Upper lobe of left lung (tissue), 6 donors: Measurements from ENCODE around the gene AKT1. TPM values are rescaled to one million over a fixed set of nuclear protein-coding genes. Genes with fewer than 3 reads are reported as not detected.

Experiments used
- ATAC-seq, 2 donors: fragments of 200-7000 bp; cut with Tn5 transposase; one replicate each; pipeline ENCODE4 v1.9.1; 2022; ENCODE audit warnings: mild to moderate bottlenecking in 2 of 2, moderate library complexity in 2 of 2; ENCODE audit not compliant: low FRiP score in 2 of 2
- DNase-seq, 2 donors: peaks; one replicate each; pipeline ENCODE4 v3.0.0-alpha.2; 2019 to 2020
- H3K27ac ChIP-seq, 4 donors: fragments of 200-600 bp; sonication (generic); one replicate each; pipeline ENCODE4 v1.5.1; 2016 to 2019
- H3K27me3 ChIP-seq, 4 donors: fragments of 200-600 bp; sonication (generic); one replicate each; pipeline ENCODE4 v1.5.1; 2017 to 2019
- H3K36me3 ChIP-seq, 4 donors: fragments of 200-600 bp; sonication (generic); one replicate each; pipeline ENCODE4 v1.5.1; 2016 to 2019
- H3K4me1 ChIP-seq, 4 donors: fragments of 200-600 bp; sonication (generic); one replicate each; pipeline ENCODE4 v1.5.1; 2018 to 2019
- H3K4me3 ChIP-seq, 4 donors: fragments of 200-600 bp; sonication (generic); one replicate each; pipeline ENCODE4 v1.5.1; 2017 to 2019; ENCODE audit warnings: mild to moderate bottlenecking in 2 of 4, moderate library complexity in 1 of 4
- H3K9me3 ChIP-seq, 4 donors: fragments of 200-600 bp; sonication (generic); one replicate each; pipeline ENCODE4 v1.5.1; 2018 to 2019
- CTCF ChIP-seq, 6 experiments: fragments of 450-650 bp in 4 of 6; fragments of 200-600 bp in 2 of 6; sonication (generic) in 2 of 6; IDR thresholded peaks; one replicate each; pipeline ENCODE4 v1.5.1; 2016 to 2019; ENCODE audit warnings: antibody characterized with exemption in 6 of 6
- EP300 ChIP-seq, 4 donors: sonication (generic); formaldehyde crosslinking; IDR thresholded peaks; one replicate each; pipeline ENCODE4 v1.5.1; 2017; ENCODE audit warnings: antibody characterized with exemption in 4 of 4, control low read depth in 2 of 4
- POLR2A ChIP-seq, 4 donors: fragments of 450-650 bp; IDR thresholded peaks; one replicate each; pipeline ENCODE4 v1.5.1; 2016 to 2017; ENCODE audit warnings: antibody characterized with exemption in 4 of 4, mild to moderate bottlenecking in 2 of 4
- POLR2AphosphoS5 ChIP-seq, 2 donors: sonication (generic); formaldehyde crosslinking; IDR thresholded peaks; one replicate each; pipeline ENCODE4 v1.5.1; 2017; ENCODE audit warnings: antibody characterized with exemption in 2 of 2
- WGBS, 2 donors: methylation state at CpG; one replicate each; pipeline ENCODE4 v1.1.5; 2017 to 2018; 5-methylcytosine and 5-hydroxymethylcytosine counted together
- total RNA-seq, 6 donors: library from RNA; depleted of rRNA in 4 of 6; stranded (reverse); fragments of >200 nt in 4 of 6; gene quantifications; one replicate each; pipeline versions ENCODE4 v1.1.0 to v1.2.1, GENCODE V29; 2016 to 2021
- donor health status: DM: no; HTN: no; CAD: no; lungs with moderate emphysema.
- donor health status: DM: no; HTN: yes; CAD: no; lungs with severe emphysema.

Gene AKT1
- total RNA-seq, 6 donors from 2014 or later = 122 to 283 (median 191) TPM

- DNase-seq (peak in 1 of 2 donors; percentile 55), ATAC-seq (no peak)
- Histone ChIP-seq H3K36me3 (peaks cover 0 to 12% (median 0%) of the 10 kb centered on the region in 4 donors), H3K4me3 (no peak overlapping the region), H3K27ac (no peak overlapping the region), H3K4me1 (peaks cover 15 to 27% (median 26%) of the 10 kb centered on the region in 4 donors), H3K9me3 (no peaks in the 10 kb centered on the region), H3K27me3 (no peaks in the 10 kb centered on the region)
- WGBS, 2 donors = 91 to 93% methylated on average over 18 of the region's 18 CpGs
- TF ChIP-seq EP300 (IDR thresholded peaks at IDR 0.05) (no peak), CTCF (IDR thresholded peaks at IDR 0.05) (no peak), POLR2A (IDR thresholded peaks at IDR 0.05) (no peak), POLR2AphosphoS5 (IDR thresholded peaks at IDR 0.05) (no peak)
These were observed 57.1 kb downstream of the AKT1 start for GRCh38 chr14:104738375-104739019.

- H3K4me1 ChIP-seq = peaks cover 24 to 39% (median 34%) of the 10 kb centered on the region in 4 donors
- TF ChIP-seq POLR2AphosphoS5 (IDR thresholded peaks at IDR 0.05) (peak; percentile 91 to 92), EP300 (IDR thresholded peaks at IDR 0.05) (peak in 3 of 4 donors; percentile 44 to 91 (median 45)), CTCF (IDR thresholded peaks at IDR 0.05) (peak in 2 of 6 experiments; percentile 9 to 14), POLR2A (IDR thresholded peaks at IDR 0.05) (peak in 1 of 4 donors; percentile 48)
- H3K36me3 ChIP-seq = peaks cover 0 to 6% (median 0%) of the 10 kb centered on the region in 4 donors
- no peak overlapping the region for H3K4me3 ChIP-seq
- no peaks in the 10 kb centered on the region for H3K27me3 ChIP-seq
- DNase-seq (peak; percentile 87 to 89), ATAC-seq (peak; percentile 69 to 74)
- 34 to 38% methylated on average over 8 to 17 of the region's 26 CpGs for WGBS, 2 donors
- H3K9me3 ChIP-seq = no peaks in the 10 kb centered on the region
- H3K27ac ChIP-seq = peak overlapping the region; percentile 59 to 86 (median 80)
These were observed 59.5 kb downstream of the AKT1 start for GRCh38 chr14:104735830-104736642.

GRCh38 chr14:104734991-104735779, 60.4 kb downstream of the AKT1 start:
- H3K4me3 ChIP-seq = no peak overlapping the region
- no peaks in the 10 kb centered on the region for H3K27me3 ChIP-seq
- DNase-seq (peak in 1 of 2 donors; percentile 80), ATAC-seq (no peak)
- TF ChIP-seq EP300 (IDR thresholded peaks at IDR 0.05) (no peak), CTCF (IDR thresholded peaks at IDR 0.05) (no peak), POLR2AphosphoS5 (IDR thresholded peaks at IDR 0.05) (no peak), POLR2A (IDR thresholded peaks at IDR 0.05) (no peak)
- H3K9me3 ChIP-seq = no peaks in the 10 kb centered on the region
- H3K36me3 ChIP-seq = peaks cover 0 to 5% (median 0%) of the 10 kb centered on the region in 4 donors
- WGBS, 2 donors = 91 to 93% methylated on average over 5 to 30 of the region's 31 CpGs
- peaks cover 24 to 39% (median 34%) of the 10 kb centered on the region in 4 donors for H3K4me1 ChIP-seq
- H3K27ac ChIP-seq = peak overlapping the region; percentile 59 to 86 (median 80)

- H3K4me1 ChIP-seq = peaks cover 24 to 39% (median 34%) of the 10 kb centered on the region in 4 donors
- peak overlapping the region in 1 of 4 donors; percentile 85 for H3K27ac ChIP-seq
These were observed 61.0 kb downstream of the AKT1 start for GRCh38 chr14:104734601-104734990.

More at GRCh38 chr14:104734601-104734990, 61.0 kb downstream of the AKT1 start:
- DNase-seq (no peak), ATAC-seq (no peak)
- WGBS, 2 donors = 93 to 95% methylated on average over 6 to 9 of the region's 9 CpGs
- TF ChIP-seq POLR2AphosphoS5 (IDR thresholded peaks at IDR 0.05) (no peak), POLR2A (IDR thresholded peaks at IDR 0.05) (no peak)
- H3K4me3 ChIP-seq = no peak overlapping the region
- no peaks in the 10 kb centered on the region for H3K27me3 ChIP-seq
- H3K9me3 ChIP-seq = no peaks in the 10 kb centered on the region
- no peaks in the 10 kb centered on the region for H3K36me3 ChIP-seq
